GM03348 (cell line): ENCODE results near the gene BSND.
"Not testable (repeated sequence)": the region's sequence is repeated elsewhere in the genome, so short reads cannot be mapped to it uniquely, and the experiment has no call there.

Source experiments
- DNase-seq: peaks from one replicate; pipeline ENCODE4 v3.0.0; 2012; ENCODE audit warnings: low spot score

Gene BSND

DNA sequence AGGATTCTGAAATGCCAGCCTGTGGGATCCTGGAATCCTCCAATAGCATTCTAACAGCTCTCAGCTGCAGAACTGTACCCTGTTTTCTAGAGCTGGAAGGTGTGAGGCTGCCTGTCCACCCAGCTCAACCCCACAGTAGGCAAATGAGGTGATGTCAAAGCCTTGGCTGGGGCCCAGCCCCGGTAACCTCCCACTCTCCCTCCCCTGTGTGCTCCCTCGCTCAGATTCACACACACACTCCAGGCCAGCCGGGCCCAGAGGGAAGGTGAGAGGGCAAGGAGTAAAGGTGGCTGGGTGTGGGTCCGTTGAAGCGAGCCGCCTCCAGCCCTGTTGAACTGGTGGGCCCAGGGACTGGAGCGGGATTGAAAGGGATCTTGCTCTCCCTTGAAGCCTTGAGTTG, at the start of gene BSND:
TSS of gene BSND (plus strand) at position 257 of the 400 bp plus-strand sequence. CDS start 254 bp downstream, outside the sequence.
- no peak for DNase-seq

DNA sequence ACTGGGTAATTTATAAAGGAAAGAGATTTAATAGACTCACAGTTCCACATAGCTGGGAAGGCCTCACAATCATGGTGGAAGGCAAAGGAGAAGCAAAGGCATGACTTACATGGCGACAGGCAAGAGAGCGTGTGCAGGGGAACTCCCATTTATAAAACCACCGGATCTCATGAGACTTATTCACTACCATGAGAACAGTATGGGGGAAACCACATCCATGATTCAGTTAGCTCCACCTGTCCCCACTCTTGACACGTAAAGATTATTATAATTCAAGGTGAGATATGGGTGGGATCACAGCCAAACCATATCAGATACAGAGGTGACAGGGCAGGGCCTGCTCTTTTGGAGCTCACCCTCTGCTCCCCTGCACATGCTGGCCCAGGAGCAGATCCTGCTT, 49.7 kb upstream of the BSND start:
- DNase-seq = no peak

DNA sequence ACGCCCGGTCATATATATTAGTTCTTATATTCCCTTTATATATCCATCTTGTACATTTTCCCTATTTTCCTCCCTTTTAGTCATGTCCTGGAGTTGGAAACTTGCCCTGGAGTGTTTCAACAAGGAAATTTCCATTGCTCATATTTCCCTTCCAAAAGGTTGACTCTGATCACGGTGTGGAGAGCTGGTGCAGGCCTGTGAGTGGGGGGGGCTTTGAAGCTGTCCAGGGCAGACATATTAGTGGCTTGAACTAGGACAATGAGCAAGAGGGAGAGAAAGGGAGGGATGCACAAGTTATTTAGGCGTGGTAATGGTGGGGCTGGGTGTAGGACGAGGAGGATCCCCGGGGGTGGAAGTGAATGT, 48.7 kb upstream of the BSND start:
- no peak for DNase-seq

DNA sequence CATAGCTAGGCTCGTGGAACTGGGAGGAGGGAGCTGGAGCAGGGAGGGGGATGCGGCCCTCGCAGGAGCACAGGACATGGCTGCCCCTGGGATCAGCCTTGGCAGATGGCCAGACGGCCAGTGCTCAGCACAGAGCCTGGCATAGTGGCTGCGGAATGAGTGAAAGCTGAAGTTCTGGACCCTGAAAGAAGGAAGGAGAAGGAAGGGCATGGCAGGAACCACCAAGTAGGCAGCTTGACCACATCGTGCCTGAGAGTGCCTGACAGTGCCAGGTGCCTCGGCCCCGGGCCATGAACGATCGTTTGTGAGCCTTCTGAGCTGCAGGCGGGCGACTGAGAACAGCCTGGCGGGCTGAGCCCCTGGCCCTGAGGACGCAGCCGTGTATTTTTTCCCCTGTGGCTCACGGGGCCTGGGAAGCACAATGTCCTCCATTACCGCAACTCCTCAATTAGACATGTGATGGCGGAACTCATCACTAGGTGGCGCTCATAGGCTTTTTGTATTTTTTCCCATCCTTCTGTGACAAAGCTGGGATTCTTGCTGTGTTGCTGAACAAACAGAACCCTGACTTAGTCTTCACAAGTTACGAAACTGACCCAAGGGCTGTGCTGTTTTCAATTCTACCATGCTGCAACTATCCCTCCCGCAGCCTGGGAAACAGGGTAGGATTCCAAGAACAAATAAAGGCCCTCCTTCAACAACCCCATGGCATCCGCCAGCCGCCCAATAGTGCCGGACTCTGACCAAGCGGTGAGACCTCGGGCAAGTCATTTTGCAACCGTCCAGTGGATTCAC, 48.2 kb upstream of the BSND start:
- peak; percentile 85 for DNase-seq

DNA sequence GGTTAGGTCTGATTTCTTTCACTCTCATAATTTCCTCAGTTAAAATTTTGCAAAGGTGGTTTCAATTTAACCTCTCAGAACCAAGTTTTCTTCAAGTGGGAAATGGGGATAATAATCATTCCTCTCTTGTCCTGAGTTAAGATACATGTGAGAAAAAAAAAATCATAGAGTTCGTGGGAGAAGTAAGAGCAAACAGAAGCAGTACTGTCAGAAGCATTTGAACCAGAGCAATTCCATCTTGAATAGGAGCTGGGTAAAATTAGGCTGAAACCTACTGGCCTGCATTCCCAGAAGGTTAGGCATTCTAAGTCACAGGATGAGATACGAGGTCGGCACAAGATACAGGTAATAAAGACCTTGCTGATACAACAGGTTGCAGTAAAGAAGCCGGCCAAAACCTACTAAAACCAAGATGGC, 46.9 kb upstream of the BSND start:
- DNase-seq = no peak

DNA sequence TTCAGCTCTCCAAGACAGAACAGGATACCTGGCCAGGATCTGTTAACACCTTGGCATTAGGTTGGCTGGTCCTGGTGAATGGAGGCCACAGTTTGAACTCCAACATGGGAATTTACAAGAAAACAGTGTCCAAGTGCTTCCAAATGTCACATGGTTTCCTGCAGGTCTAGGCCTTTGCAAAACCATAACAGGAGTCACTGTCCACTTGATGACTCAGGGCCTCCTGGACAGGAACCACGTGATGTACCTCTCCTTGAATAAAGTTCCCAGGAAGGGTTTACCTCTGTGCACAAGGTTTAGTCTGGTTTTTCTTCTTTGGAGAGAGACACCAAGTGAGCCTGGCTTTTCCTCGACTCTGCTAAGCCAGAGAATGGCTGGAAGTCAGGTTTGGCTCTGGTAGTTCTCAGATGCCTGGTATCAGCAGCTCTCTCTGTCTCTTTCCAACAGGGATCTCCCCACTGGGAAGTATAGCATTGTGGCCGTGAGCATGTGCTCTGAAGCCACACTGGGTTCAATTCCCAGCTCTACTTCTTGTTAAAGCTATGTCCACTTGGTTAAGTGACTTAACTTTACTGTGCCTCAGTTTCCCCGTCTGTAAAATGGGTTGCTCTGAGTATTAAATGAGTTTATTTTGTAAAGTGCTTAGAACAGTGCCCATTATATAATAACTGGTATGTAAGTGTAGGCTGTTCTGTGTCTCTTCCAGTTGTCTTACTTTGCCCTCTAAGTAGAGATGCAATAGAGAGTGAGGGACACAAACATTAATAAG, 45.6 kb upstream of the BSND start:
- no peak for DNase-seq

DNA sequence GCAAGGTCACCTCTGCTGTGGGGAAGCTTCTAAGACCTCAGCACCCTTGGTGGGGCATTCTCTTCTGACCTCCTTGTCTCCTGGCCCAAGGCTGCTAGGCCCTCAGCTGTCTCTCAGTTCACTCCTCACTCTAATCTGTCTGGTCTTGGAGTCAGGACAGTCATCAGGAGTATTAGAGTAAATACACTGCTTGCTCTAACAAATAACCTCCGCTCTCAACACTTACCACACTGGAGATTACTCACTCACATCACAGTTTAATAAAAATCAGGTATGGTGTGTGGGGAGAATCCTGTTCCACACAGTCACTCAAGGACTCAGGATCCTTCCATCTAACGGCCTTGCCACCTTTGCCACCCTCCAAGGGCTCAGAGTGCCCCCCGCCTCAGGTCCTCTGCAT, 44.9 kb upstream of the BSND start:
- DNase-seq = no peak

DNA sequence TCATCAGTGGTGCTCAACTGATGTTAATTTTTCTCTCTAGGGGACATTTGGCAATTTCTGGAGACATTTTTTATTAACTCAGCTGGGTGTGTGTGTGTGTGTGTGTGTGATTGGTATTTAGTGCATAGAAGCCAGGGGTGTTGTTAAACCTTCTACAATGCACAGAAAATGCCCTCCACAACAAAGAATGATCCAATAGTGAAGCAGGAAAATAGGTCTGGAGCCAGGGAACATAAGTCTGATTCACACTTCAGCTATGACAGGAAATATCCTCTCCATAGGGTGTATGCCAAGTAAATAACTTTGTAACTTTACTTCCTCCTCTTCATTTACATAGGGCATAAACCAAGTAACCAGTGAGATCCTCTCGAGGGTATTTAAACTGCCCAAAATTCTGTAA, 43.4 kb upstream of the BSND start:
- DNase-seq = no peak

DNA sequence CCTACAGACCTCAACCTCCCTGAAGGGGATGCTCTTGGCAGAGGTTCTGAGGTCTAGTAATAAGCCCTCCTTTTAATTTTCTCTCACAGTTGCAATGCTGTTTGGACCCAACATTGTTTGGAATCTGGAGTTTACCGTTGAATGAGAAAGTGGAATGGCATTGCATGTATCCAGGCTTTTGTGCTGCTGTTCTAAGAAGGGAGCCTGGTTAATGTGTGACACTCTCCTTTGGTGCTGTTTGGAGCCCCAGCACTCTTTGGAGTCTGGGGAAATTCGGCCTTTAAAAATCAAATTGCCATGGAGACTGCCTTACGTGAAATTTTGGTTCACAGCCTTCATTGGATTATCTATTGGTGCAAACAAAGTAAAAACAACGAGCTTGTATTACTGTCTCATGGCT, 42.0 kb upstream of the BSND start:
- DNase-seq = no peak

DNA sequence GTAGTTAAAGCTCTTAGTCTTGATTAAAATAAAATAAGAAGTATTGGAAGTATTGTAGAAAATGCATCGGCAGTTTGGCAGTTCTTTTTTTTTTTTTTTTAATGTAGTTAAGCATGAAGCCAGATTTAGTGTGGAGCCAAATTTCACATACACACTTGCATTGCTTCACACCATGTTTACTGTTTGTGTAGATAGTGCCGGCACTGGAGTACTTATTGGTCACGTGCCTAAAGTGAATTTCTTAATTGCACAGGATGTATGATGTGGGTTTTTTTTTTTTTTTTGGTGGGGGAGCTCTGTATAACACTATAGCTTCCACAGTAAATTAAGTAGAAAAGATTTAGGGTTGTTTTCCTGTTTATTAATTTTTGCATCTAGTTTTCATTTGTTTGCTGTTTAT, 39.5 kb upstream of the BSND start:
- DNase-seq = no peak

DNA sequence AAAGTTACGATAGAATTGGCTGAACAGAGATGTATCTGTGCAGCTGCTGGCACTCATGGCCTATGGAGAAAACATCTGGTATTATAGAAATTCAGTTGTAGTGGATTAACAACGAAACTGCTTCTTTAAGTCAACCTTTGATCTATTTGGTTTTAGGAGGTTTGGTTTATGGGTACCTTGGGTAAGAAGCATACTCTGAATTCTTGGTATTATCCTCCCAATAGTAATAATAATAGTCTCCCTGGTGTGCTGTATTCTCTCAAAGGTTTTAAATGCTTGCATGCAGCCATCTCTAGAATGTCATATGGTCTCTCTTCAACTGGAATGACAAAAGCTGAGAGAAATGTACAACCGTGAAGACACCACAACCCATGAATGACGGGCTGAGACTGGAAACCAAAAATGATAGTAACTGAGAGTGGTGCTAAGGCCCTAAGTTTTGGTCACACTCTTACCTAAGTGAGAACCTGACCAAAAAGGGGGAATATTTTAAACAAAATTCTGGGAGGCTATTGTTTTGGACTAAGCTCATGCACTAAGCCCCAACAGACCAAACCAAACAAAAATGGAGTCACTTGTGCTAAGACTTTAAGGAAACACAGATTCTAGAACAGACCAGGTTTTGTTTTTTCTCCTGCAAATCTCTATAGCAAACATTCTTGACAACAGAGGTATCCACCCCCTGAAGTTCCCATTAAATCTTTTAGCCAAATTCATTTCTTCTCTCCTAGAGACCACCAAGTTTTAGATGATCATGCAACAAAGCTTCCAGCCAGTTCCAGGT, 35.9 kb upstream of the BSND start:
- DNase-seq = no peak

DNA sequence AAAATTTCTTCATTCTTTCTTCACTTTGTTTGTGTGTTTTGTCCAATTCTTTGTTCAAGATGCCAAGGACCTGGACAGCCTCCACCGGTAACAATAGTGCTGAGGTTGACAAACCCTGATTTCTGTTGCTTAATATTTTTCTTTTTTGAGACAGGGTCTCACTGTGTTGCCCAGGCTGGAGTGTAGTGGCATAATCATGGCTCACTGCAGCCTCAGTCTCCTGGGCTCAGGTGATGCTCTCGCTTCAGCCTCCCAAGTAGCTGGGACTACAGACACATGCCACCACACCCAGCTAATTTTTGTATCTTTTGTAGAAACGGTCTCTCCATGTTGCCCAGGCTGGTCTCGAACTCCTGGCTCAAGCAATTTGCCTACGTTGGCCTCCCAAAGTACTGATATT, 34.9 kb upstream of the BSND start:
- DNase-seq = not testable (repeated sequence)

DNA sequence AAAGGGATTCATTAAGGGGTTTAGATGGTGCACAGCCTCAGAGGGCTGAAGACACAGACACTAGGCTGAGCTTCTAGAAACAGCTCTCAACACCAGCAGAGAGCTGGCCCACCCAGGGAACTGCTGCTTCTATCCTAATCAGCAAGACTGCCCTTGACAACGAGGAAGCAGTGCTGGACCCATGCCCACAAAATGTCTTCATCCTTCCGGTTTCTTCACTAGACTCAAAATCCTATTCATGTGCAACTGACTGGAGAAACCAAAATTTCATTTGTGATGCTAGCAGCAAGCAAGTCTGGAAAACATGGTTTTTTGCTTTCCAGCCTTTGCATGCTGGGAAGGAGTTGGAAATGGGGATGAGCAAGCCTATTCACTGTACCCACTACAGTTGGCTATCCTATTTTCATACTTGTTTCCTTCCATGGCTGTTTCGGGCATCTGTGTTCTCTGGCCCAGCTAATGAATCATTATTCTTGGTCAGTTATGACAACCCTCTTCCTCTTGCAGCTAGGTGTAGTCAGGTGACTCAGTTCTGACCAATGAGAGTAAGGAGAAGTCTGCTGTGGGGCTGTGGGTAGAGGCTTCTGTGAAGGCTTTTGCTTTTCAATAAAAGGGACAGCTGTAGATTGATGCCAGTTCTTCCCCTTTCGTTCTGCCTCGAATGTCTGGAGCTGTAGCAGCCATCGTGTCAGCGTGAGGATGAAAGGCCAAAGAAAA, 33.0 kb upstream of the BSND start:
- DNase-seq = no peak

DNA sequence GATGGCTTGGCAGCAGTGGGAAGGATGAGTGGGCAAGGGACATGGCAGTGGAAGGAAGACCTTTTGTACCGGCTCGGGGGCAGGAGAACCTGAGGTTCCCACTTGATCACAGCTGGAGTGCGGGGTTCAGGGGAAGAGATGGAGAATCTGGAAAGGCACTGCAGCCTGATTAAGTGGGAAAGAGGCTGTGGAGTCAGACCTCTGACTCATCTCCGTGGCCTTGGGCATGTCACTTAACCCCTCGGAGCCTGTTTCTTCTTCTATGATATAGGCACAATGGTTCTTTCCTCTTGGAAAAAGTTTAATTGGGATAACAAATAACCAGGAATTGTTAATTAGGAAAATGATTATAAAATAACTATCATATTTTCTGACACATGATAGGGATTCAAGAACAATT, 31.4 kb upstream of the BSND start:
- no peak for DNase-seq

DNA sequence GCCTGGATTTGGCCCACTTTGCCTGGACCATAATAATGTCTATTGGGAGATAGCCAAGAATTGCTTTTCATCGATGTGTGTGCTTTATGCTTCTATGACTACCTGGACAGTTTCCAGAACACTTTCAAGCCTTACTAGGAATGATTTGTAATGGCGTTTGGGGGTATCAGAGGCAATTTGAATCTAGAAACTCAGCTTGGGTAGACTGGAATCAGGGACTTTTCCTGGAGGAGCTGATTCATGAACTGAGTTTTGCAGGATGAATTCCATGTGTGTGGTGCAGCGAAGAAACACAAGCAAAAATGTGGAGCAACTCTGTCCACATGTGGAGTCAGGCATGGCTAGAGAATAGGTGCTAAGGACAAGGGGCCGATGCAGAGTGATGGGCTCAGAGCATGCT, 30.2 kb upstream of the BSND start:
- DNase-seq = no peak

DNA sequence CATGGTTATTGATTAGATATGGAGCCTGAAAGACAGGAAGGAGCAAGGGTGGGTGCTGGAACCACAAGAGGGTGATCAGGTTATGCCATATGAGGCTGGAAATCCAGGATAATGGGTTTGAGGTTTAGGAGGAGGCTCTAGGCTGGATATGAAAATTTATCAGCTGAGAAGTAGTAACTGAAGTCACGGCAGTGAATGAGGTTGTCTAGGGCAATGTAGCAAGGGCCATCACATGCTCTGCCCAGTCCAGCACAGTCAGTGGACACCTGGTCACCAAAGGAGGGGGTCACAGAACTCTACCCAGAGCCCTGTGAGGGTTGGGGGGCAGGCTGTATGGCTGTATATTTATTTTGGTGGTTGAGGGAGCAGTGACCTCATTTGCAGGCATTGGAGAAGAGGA, 28.9 kb upstream of the BSND start:
- DNase-seq = no peak

DNA sequence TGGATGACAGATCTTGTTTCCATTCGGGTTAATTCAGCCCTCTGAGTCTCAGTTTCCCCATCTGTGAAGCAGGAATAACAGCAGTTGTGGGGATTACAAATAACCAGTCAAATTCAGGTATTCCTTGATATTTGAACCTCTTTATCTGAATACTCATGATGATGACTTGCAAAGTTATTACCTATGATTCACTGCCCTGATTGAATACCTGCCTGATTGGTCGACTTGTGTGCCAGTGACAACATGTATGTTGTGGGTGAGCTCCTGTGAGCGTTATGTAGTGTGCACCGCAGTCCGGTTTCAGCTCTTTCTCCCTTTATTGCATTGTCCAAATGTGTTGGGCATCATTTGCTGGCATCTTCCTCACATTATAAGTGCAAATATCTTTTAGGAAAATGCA, 27.8 kb upstream of the BSND start:
- no peak for DNase-seq

DNA sequence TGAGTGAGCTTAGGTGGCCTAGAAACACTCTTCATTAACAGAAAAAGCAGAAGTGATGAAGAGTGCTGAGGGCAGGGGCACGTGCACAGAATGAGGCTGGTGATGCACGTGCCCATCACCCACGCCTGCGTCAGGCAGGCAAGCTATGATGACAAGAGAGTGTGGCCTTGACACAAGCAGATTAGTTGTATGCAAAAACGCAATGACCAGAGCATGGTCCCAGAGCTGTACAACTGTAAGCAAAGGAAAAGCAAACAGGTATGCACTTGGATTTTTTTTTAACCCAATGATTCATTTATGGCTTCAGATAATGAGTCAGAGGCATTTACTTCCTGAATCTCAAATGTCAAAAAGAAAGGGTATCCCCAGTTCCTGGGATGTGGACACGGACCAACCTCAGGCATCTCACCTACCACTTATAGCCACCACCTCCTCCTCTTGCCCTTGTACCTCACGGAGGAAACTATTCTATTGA, 27.4 kb upstream of the BSND start:
- DNase-seq = no peak

DNA sequence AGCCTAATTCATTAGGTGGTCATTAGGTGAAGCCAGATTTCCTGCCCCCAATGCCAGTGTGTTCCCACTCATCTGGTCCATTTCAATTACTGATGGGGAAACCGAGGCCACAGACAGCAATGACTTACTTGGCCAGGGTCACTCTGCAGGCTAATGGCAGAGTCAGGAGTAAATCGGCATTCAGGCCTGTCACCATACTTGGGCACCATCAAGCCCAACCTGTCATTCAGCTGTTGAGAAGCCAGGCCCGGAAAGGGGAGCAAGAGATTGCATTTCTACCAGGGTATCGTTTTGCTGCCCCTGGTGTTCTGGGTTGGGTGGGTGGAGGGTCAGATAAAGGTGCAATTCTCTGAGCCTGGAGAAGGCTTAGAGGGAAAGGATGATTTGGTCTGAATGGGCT, 26.3 kb upstream of the BSND start:
- DNase-seq = no peak

DNA sequence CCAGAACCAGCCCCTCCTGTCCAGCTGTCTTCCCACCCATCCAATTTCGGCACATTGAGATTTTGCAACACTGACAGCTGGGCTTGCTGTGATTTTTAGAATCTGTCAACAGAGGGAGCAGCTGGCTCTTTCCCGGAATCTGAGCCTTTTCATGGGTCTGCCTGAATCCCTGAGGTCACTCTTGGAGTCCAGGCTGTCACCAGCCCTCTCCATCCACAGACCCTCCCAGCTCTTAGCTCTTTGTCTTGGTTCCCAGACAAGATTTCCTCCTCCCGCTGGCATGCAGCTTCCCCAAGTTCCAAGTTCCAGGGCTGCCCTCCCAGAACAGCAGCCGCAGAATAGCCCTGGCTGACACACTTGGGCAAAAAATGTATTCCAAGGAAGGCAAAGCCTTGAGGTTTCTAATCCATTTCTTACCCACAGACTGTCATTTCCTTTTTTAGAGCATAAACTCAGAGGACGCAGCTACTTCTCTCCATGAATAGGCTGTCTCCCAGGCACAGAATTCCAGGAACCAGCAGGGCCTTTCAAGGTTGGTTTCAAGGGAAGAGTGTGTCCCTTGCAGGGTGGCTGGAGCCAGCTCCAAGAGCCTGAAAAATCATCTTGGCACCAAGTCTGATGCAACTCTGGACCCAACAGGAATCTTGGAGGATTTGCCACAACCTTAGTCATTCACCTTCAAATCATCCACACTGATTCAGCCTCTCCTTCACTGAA, 25.4 kb upstream of the BSND start:
- peak; percentile 77 for DNase-seq

DNA sequence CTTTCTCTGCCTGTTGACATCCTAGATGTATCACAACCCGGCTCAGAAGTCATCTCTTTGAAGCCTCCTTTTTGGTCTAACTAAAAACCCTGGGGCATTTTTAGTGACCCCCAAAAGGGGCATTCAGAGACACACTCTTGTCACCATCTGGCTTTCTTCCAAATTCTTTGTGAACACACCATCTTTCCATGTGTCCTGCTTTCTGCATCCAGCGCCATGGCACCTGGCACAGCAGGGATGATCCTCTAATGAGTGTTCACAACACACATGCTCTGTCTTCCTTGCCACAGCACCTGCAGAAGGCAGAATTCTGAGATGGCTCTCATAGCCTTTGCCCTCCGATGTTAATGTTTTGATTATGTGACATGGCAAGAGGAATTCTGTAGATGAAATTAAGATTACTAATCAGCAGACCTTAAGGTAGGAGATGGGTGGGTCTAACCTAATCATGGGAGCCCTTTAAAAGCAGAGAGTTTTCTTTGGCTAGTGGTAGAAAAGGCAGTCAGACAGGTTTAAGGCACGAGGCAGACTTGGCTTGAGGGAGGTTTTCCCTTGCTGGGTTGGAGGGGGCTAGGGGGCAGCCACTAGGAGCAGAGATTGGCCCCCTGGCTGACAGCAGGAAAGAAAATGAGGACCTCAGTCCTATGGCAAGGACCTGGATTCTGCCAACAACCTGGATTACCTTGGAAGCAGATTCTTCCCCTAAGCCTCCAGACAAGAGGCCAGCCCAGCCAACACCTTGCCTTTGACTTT, 23.2 kb upstream of the BSND start:
- no peak for DNase-seq
